SU-DHL-6 (cell line): ENCODE results near the gene DNAJB5.
"Not testable (repeated sequence)": the region's sequence is repeated elsewhere in the genome, so short reads cannot be mapped to it uniquely, and the experiment has no call there.

ENCODE experiments used
- H2AFZ ChIP-seq: fragments of 200-600 bp; sonication (generic); 2 replicates; pipeline ENCODE4 v1.6.1; 2014; ENCODE audit warnings: low read depth, mild to moderate bottlenecking, moderate library complexity, mixed read lengths, antibody characterized with exemption, low read length; ENCODE audit not compliant: severe bottlenecking
- H3F3A ChIP-seq: fragments of 200-600 bp; shearing (Covaris generic); 2 replicates; pipeline ENCODE4 v1.6.0; 2016; ENCODE audit warnings: antibody characterized with exemption, mild to moderate bottlenecking; ENCODE audit not compliant: insufficient read depth
- H3K27ac ChIP-seq: fragments of 200-600 bp; sonication (generic); 2 replicates; pipeline ENCODE4 v1.5.1; 2016; ENCODE audit warnings: low read depth, mild to moderate bottlenecking, low read length, moderate library complexity, mixed read lengths
- H3K27me3 ChIP-seq: fragments of 200-600 bp; sonication (generic), shearing (Covaris generic); 2 replicates; pipeline ENCODE4 v1.6.0; 2014; ENCODE audit warnings: mild to moderate bottlenecking, low read length
- H3K36me3 ChIP-seq: fragments of 200-600 bp; sonication (generic); 2 replicates; pipeline ENCODE4 v1.6.1; 2014; ENCODE audit warnings: mild to moderate bottlenecking, low read length, mixed read lengths
- H3K4me2 ChIP-seq: fragments of 300-600, 200-600 bp; shearing (Covaris generic), sonication (generic); 2 replicates; pipeline ENCODE4 v1.6.0; 2014; ENCODE audit warnings: low read length, low read depth, mild to moderate bottlenecking; ENCODE audit not compliant: poor library complexity, severe bottlenecking
- H3K4me3 ChIP-seq: fragments of 200-600 bp; sonication (generic); 2 replicates; pipeline ENCODE4 v1.5.1; 2014; ENCODE audit warnings: antibody characterized with exemption, low read length, mild to moderate bottlenecking, mixed read lengths; ENCODE audit not compliant: insufficient read depth, poor library complexity, severe bottlenecking
- H3K79me2 ChIP-seq: fragments of 200-600 bp; sonication (generic); 2 replicates; pipeline ENCODE4 v1.6.1; 2014; ENCODE audit warnings: mild to moderate bottlenecking, low read length, moderate library complexity; ENCODE audit not compliant: insufficient read depth
- H3K9ac ChIP-seq: fragments of 200-600 bp; sonication (generic); 2 replicates; pipeline ENCODE4 v1.7.0; 2014; ENCODE audit warnings: mild to moderate bottlenecking, low read length
- H3K9me2 ChIP-seq: fragments of 200-600 bp; sonication (generic); replicated peaks from 2 replicates; pipeline ENCODE4 v1.6.1; 2014; ENCODE audit warnings: low read length; ENCODE audit not compliant: insufficient read depth
- H3K9me3 ChIP-seq: fragments of 200-600 bp; sonication (generic); 2 replicates; pipeline ENCODE4 v1.6.1; 2014; ENCODE audit warnings: low read length, mixed read lengths; ENCODE audit not compliant: insufficient read depth
- H4K20me1 ChIP-seq: fragments of 200-600 bp; sonication (generic); 2 replicates; pipeline ENCODE4 v1.6.1; 2014; ENCODE audit warnings: low read depth, mild to moderate bottlenecking, antibody characterized with exemption, low read length, moderate library complexity, mixed read lengths
- CTCF ChIP-seq: fragments of 200-600 bp; sonication (generic); IDR thresholded peaks from one replicate; pipeline ENCODE4 v1.5.1; 2017; ENCODE audit warnings: antibody characterized with exemption, mild to moderate bottlenecking, low read length, moderate library complexity; ENCODE audit not compliant: insufficient read depth, poor library complexity, severe bottlenecking
- EZH2phosphoT487 ChIP-seq: fragments of 200-600 bp; sonication (generic), shearing (Covaris generic); conservative IDR thresholded peaks from 2 replicates; pipeline ENCODE4 v1.6.1; 2018; ENCODE audit warnings: mild to moderate bottlenecking, antibody characterized with exemption, low read length, moderate library complexity, mixed read lengths

DNAJB5 gene

GRCh38 chr9:35002623-35003022 lies 13.1 kb downstream of the DNAJB5 start:
- Histone ChIP-seq H3K36me3 (no peaks in the 10 kb centered on the region), H3K27ac (no peak overlapping the region), H3K4me2 (no peak overlapping the region), H3K9ac (no peak overlapping the region), H4K20me1 (no peaks in the 10 kb centered on the region), H2AFZ (no peak overlapping the region), H3K9me2 (no peaks in the 10 kb centered on the region), H3K79me2 (no peaks in the 10 kb centered on the region), H3F3A (no peaks in the 10 kb centered on the region), H3K4me3 (no peak overlapping the region), H3K9me3 (no peaks in the 10 kb centered on the region), H3K27me3 (no peaks in the 10 kb centered on the region)
- no peak for TF ChIP-seq EZH2phosphoT487
- TF ChIP-seq CTCF, result no peak

- H3K9ac ChIP-seq, H3K9me2 ChIP-seq, H3K4me2 ChIP-seq, H3K9me3 ChIP-seq, H3K36me3 ChIP-seq, H4K20me1 ChIP-seq, H3K27me3 ChIP-seq, H3F3A ChIP-seq, H3K27ac ChIP-seq, H2AFZ ChIP-seq, H3K79me2 ChIP-seq, H3K4me3 ChIP-seq: not testable (repeated sequence)
Observed at GRCh38 chr9:35004299-35004698, 14.8 kb downstream of the DNAJB5 start.

GRCh38 chr9:35010351-35010958 lies 20.9 kb downstream of the DNAJB5 start:
- no peak overlapping the region for H3K4me2 ChIP-seq

More at GRCh38 chr9:35010351-35010958, 20.9 kb downstream of the DNAJB5 start:
- no peaks in the 10 kb centered on the region for H3F3A ChIP-seq
- no peak overlapping the region for H3K9ac ChIP-seq
- H3K27ac ChIP-seq, result no peak overlapping the region
- H3K4me3 ChIP-seq, result no peak overlapping the region
- H3K27me3 ChIP-seq, result no peaks in the 10 kb centered on the region
- H4K20me1 ChIP-seq, result no peaks in the 10 kb centered on the region
- H3K36me3 ChIP-seq, result 0 out of 2 replicates have a peak, but pooled peaks cover 6% of the 10 kb centered on the region
- peaks cover 11% of the 10 kb centered on the region; the same call in 1 of the 2 replicates for H3K9me3 ChIP-seq
- no peak for TF ChIP-seq CTCF
- no peak for TF ChIP-seq EZH2phosphoT487
- no peak overlapping the region for H2AFZ ChIP-seq
- H3K9me2 ChIP-seq, result no peaks in the 10 kb centered on the region
- H3K79me2 ChIP-seq, result no peaks in the 10 kb centered on the region
